GM19099 (cell line): Measurements from ENCODE around the gene RPL38.

ENCODE experiments used
- POLR2A ChIP-seq: IDR thresholded peaks from 3 replicates; pipeline ENCODE4 v1.6.1; 2011; ENCODE audit warnings: low read depth; ENCODE audit not compliant: insufficient read length; ENCODE audit errors: extremely low read depth

Gene RPL38

GRCh38 chr17:74179576-74179975 lies 23.9 kb upstream of the RPL38 start:
- TF ChIP-seq POLR2A = no peak

GRCh38 chr17:74180336-74180735 lies 23.1 kb upstream of the RPL38 start:
- TF ChIP-seq POLR2A = no peak

- TF ChIP-seq POLR2A = no peak
Observed at GRCh38 chr17:74181341-74181740, 22.1 kb upstream of the RPL38 start.

- no peak for TF ChIP-seq POLR2A
Observed at GRCh38 chr17:74182041-74182723, 21.3 kb upstream of the RPL38 start.

GRCh38 chr17:74183411-74183810 lies 20.1 kb upstream of the RPL38 start:
- TF ChIP-seq POLR2A = no peak

- TF ChIP-seq POLR2A = no peak
Observed at GRCh38 chr17:74185571-74186185, 17.8 kb upstream of the RPL38 start.

- no peak for TF ChIP-seq POLR2A
Observed at GRCh38 chr17:74186498-74186897, 17.0 kb upstream of the RPL38 start.

GRCh38 chr17:74187761-74188160 lies 15.7 kb upstream of the RPL38 start:
- TF ChIP-seq POLR2A = no peak

- no peak for TF ChIP-seq POLR2A
Observed at GRCh38 chr17:74190154-74190553, 13.3 kb upstream of the RPL38 start.

- TF ChIP-seq POLR2A = no peak
Observed at GRCh38 chr17:74190807-74191406, 12.6 kb upstream of the RPL38 start.

GRCh38 chr17:74192950-74193781 lies 10.3 kb upstream of the RPL38 start:
- TF ChIP-seq POLR2A = no peak

GRCh38 chr17:74194682-74195081 lies 8.8 kb upstream of the RPL38 start:
- no peak for TF ChIP-seq POLR2A

GRCh38 chr17:74196541-74197317 lies 6.7 kb upstream of the RPL38 start:
- TF ChIP-seq POLR2A = no peak

- no peak for TF ChIP-seq POLR2A
Observed at GRCh38 chr17:74197801-74198200, 5.7 kb upstream of the RPL38 start.

GRCh38 chr17:74198694-74199093 lies 4.8 kb upstream of the RPL38 start:
- TF ChIP-seq POLR2A = no peak

GRCh38 chr17:74199306-74200092 lies 4.0 kb upstream of the RPL38 start:
- no peak for TF ChIP-seq POLR2A
